Measurements from ENCODE around the gene PAM.

PAM gene

GRCh38 chr5:102815540-102816332 is 60.6 kb downstream of the PAM start:
- no peak for DNase-seq

GRCh38 chr5:102818345-102818744 is 63.2 kb downstream of the PAM start:
- no peak for DNase-seq

- no peak for DNase-seq
Measured at GRCh38 chr5:102818934-102819333, 63.8 kb downstream of the PAM start.

GRCh38 chr5:102819634-102820033 is 64.5 kb downstream of the PAM start:
- DNase-seq, result no peak

GRCh38 chr5:102823441-102823874 is 68.4 kb downstream of the PAM start:
- DNase-seq, result no peak

- DNase-seq, result no peak
Measured at GRCh38 chr5:102826629-102827028, 71.5 kb downstream of the PAM start.

- no peak for DNase-seq
Measured at GRCh38 chr5:102830241-102830640, 75.1 kb downstream of the PAM start.

GRCh38 chr5:102832445-102832844 is 77.3 kb downstream of the PAM start:
- no peak for DNase-seq

- DNase-seq, result no peak
Measured at GRCh38 chr5:102833146-102833545, 78.0 kb downstream of the PAM start.

- DNase-seq, result no peak
Measured at GRCh38 chr5:102834438-102834964, 79.4 kb downstream of the PAM start.

- DNase-seq, result no peak
Measured at GRCh38 chr5:102835717-102836116, 80.6 kb downstream of the PAM start.

GRCh38 chr5:102841021-102841420 is 85.9 kb downstream of the PAM start:
- no peak for DNase-seq

- no peak for DNase-seq
Measured at GRCh38 chr5:102843997-102844396, 88.9 kb downstream of the PAM start.

- DNase-seq, result no peak
Measured at GRCh38 chr5:102845041-102845440, 89.9 kb downstream of the PAM start.

GRCh38 chr5:102850503-102850902 is 95.4 kb downstream of the PAM start:
- DNase-seq, result no peak

- no peak for DNase-seq
Measured at GRCh38 chr5:102853680-102854079, 98.6 kb downstream of the PAM start.

- no peak for DNase-seq
Measured at GRCh38 chr5:102855681-102856388, 100.7 kb downstream of the PAM start.

- no peak for DNase-seq
Measured at GRCh38 chr5:102856389-102856777, 101.3 kb downstream of the PAM start.

- no peak for DNase-seq
Measured at GRCh38 chr5:102857076-102857818, 102.1 kb downstream of the PAM start.

GRCh38 chr5:102858221-102858620 is 103.1 kb downstream of the PAM start:
- DNase-seq, result no peak

GRCh38 chr5:102858808-102859207 is 103.7 kb downstream of the PAM start:
- DNase-seq, result no peak

GRCh38 chr5:102860035-102860434 is 104.9 kb downstream of the PAM start:
- DNase-seq, result no peak

- DNase-seq, result no peak
Measured at GRCh38 chr5:102863058-102863457, 108.0 kb downstream of the PAM start.

All from effector CD4-positive, alpha-beta T cell (primary cell).